GM12872 (cell line): ENCODE measurements around the gene LRRC8B.

Experiments
- CTCF ChIP-seq: IDR thresholded peaks from 3 replicates; pipeline ENCODE4 v1.5.1; 2011; ENCODE audit warnings: low read depth, mild to moderate bottlenecking, low read length, moderate library complexity; ENCODE audit not compliant: insufficient read depth

Gene LRRC8B

GRCh38 chr1:89524369-89525168, at the start of gene LRRC8B:
Gene LRRC8B, plus strand, starts transcription at chr1:89524829. Its CDS starts 57,822 bp downstream, at chr1:89582651.
- no peak for TF ChIP-seq CTCF

GRCh38 chr1:89475269-89475668, 49.4 kb upstream of the LRRC8B start:
- TF ChIP-seq CTCF: no peak

- no peak for TF ChIP-seq CTCF
Measured at GRCh38 chr1:89476072-89476471, 48.6 kb upstream of the LRRC8B start.

GRCh38 chr1:89483010-89483756, 41.4 kb upstream of the LRRC8B start:
- peak; percentile 80 for TF ChIP-seq CTCF

- no peak for TF ChIP-seq CTCF
Measured at GRCh38 chr1:89483757-89484077, 40.9 kb upstream of the LRRC8B start.

GRCh38 chr1:89484092-89485038, 40.3 kb upstream of the LRRC8B start:
- no peak for TF ChIP-seq CTCF

- TF ChIP-seq CTCF: no peak
Measured at GRCh38 chr1:89487972-89488371, 36.7 kb upstream of the LRRC8B start.
